ENCODE measurements around the gene MIPOL1. TPM values are rescaled to one million over a fixed set of nuclear protein-coding genes. Genes with fewer than 3 reads are reported as not detected.

Gene MIPOL1
- total and polyA plus RNA-seq, 9 donors, result 5.0 to 29.5 (median 20.5) TPM

DNA sequence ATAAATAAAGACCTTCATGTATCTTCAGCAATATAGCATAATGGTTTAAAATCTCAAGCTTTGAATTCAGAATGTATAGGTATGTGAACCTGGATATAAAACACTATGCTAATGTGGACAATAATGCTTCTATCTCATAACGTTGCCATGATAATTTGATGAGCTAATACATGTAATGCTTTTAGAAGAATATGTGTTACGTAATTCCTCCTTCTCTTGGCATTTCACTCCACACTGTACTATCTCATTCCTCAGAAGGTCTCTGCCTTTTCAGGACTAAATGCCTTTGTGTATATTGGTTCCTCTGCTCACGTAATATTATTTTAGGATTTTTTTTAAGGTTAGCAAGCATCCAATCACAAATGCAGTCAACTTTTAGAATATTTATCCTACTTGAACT lies 310.8 kb downstream of the MIPOL1 start:
- intact Hi-C loops (cut with DNase I), result no loop called here
- no peak overlapping the region for H3K4me3 ChIP-seq
- TF ChIP-seq POLR2A (IDR thresholded peaks at IDR 0.05) (no peak), EP300 (IDR thresholded peaks at IDR 0.05) (no peak)
- TF ChIP-seq, protein P1, sequence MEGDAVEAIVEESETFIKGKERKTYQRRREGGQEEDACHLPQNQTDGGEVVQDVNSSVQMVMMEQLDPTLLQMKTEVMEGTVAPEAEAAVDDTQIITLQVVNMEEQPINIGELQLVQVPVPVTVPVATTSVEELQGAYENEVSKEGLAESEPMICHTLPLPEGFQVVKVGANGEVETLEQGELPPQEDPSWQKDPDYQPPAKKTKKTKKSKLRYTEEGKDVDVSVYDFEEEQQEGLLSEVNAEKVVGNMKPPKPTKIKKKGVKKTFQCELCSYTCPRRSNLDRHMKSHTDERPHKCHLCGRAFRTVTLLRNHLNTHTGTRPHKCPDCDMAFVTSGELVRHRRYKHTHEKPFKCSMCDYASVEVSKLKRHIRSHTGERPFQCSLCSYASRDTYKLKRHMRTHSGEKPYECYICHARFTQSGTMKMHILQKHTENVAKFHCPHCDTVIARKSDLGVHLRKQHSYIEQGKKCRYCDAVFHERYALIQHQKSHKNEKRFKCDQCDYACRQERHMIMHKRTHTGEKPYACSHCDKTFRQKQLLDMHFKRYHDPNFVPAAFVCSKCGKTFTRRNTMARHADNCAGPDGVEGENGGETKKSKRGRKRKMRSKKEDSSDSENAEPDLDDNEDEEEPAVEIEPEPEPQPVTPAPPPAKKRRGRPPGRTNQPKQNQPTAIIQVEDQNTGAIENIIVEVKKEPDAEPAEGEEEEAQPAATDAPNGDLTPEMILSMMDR (IDR thresholded peaks at IDR 0.05), result no peak
- no peaks in the 10 kb centered on the region for H3K36me3 ChIP-seq
- no peaks in the 10 kb centered on the region for H3K9me3 ChIP-seq
- no peaks in the 10 kb centered on the region for H3K4me1 ChIP-seq (ENCODE audit: insufficient read depth)
- 76 to 79% (median 79%) methylated on average over 3 of the region's 3 CpGs for WGBS, 3 donors
- no peak for DNase-seq
- no peaks in the 10 kb centered on the region for H3K27me3 ChIP-seq
- no peak overlapping the region for H3K27ac ChIP-seq

DNA sequence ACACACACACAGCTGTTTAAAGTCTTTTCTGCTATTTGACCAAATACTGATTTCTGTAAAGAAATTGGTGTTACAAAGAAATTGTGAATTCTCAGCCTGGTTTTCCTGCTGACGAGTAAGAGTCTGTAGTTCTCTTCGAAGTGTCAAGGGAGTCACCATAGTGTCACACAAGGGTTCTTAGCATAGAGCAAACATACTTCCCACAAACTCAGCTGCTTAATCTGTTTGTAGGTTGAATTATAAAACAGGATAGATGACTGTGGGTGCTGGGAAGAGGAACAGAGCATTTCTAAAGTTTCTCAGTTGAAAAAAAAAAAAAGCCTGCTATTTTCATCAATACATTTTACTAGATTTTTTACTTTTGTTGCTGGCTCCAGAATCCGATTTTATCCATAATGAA lies 314.4 kb downstream of the MIPOL1 start:
- intact Hi-C loops (cut with DNase I), result no loop called here
- Histone ChIP-seq H3K27ac (no peak overlapping the region), H3K36me3 (no peaks in the 10 kb centered on the region), H3K9me3 (no peaks in the 10 kb centered on the region), H3K4me3 (no peak overlapping the region), H3K4me1 (ENCODE audit: insufficient read depth) (no peaks in the 10 kb centered on the region), H3K27me3 (no peaks in the 10 kb centered on the region)
- WGBS, 3 donors, result 82 to 83% (median 82%) methylated on average over 3 of the region's 3 CpGs
- TF ChIP-seq EP300 (IDR thresholded peaks at IDR 0.05), result no peak
- TF ChIP-seq POLR2A (IDR thresholded peaks at IDR 0.05), result no peak
- TF ChIP-seq, protein P1 (IDR thresholded peaks at IDR 0.05), result no peak
- DNase-seq, result no peak

DNA sequence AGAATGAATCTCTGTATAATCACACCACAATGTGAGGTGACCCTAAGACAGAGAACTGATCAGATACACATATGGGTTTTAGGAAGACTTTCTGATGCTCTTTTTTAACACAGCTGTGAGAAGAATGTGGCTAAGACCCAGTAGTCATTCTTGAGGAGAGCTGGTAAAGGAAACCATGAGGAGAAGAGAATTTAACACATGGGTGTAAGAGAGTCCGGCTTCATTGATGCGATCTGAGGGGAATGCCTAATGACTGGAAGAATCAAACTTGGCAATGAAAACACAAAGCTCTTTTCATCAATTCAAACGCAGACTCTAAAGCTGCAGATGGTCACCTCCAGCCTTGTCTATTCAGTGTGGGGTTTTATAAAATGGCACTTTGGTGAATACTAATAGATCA lies 318.0 kb downstream of the MIPOL1 start:
- Histone ChIP-seq H3K4me3 (no peak overlapping the region), H3K4me1 (ENCODE audit: insufficient read depth) (no peaks in the 10 kb centered on the region), H3K27ac (no peak overlapping the region), H3K27me3 (no peaks in the 10 kb centered on the region), H3K36me3 (no peaks in the 10 kb centered on the region), H3K9me3 (no peaks in the 10 kb centered on the region)
- WGBS, 3 donors, result 73 to 78% (median 76%) methylated on average over 3 of the region's 3 CpGs
- TF ChIP-seq, protein P1 (IDR thresholded peaks at IDR 0.05), result no peak
- TF ChIP-seq EP300 (IDR thresholded peaks at IDR 0.05) (no peak), POLR2A (IDR thresholded peaks at IDR 0.05) (no peak)
- DNase-seq, result no peak
- intact Hi-C loops (cut with DNase I), result no loop called here

DNA sequence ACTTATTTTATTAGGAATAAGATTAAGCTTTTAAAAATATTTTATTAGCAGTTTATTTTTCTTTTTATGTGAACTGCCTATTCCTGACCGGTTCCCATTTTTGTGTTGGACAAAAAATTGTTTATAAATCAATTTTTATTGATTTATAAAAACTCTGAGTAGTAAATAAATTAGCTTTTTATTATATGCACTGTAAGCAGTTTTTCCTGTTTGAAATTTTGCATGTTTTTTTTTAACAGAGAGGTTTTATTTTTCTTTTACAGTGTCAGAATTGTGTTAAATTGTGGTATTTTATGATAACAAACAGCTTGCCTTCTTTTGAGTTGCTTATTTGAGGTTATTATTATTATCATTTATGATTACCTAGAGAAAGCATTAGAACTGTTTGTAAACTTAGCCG lies 329.3 kb downstream of the MIPOL1 start:
- Histone ChIP-seq H3K27ac (no peak overlapping the region), H3K4me3 (no peak overlapping the region), H3K9me3 (no peaks in the 10 kb centered on the region), H3K27me3 (no peaks in the 10 kb centered on the region), H3K4me1 (ENCODE audit: insufficient read depth) (no peaks in the 10 kb centered on the region), H3K36me3 (no peaks in the 10 kb centered on the region)
- TF ChIP-seq, protein P1 (IDR thresholded peaks at IDR 0.05), result no peak
- TF ChIP-seq EP300 (IDR thresholded peaks at IDR 0.05) (no peak), POLR2A (IDR thresholded peaks at IDR 0.05) (no peak)
- 78 to 86% (median 83%) methylated on average over 2 of the region's 2 CpGs for WGBS, 3 donors
- DNase-seq, result no peak
- intact Hi-C loops (cut with DNase I), result no loop called here

DNA sequence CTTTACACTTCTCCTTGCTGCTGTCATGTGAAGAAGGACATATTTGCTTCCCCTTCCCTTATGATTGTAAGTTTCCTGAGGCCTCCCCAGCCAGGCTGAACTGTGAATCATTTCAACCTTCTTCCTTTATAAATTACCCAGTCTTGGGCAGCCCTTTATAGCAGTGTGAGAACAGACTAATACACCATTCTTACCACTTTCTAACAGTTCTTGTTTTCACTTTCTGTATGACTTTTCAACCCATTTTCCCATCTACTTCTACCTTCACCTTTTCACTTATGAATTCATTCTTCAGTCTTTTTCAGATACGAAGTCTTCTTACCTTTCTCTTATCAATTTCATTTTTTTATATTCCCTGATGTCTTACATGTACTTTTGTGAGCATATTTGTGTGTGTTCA lies 342.3 kb downstream of the MIPOL1 start:
- intact Hi-C loops (cut with DNase I), result no loop called here
- WGBS, 3 donors, result 92 to 98% (median 93%) methylated on average over 1 of the region's 1 CpG

More for the DNA sequence above, 342.3 kb downstream of the MIPOL1 start:
- Histone ChIP-seq H3K27ac (no peak overlapping the region), H3K27me3 (no peaks in the 10 kb centered on the region), H3K4me1 (ENCODE audit: insufficient read depth) (no peaks in the 10 kb centered on the region), H3K4me3 (no peak overlapping the region), H3K9me3 (no peaks in the 10 kb centered on the region), H3K36me3 (no peaks in the 10 kb centered on the region)
- TF ChIP-seq, protein P1 (IDR thresholded peaks at IDR 0.05), result no peak
- DNase-seq, result no peak

Data from ovary (tissue), 9 donors.